Measurements from ENCODE around the gene ACAD10. TPM values are rescaled to one million over a fixed set of nuclear protein-coding genes. Genes with fewer than 3 reads are reported as not detected.

The ACAD10 gene
- total RNA-seq, 1 experiment from 2014 or later, result 29.1 TPM

GRCh38 chr12:111656016-111656415 lies 29.8 kb upstream of the ACAD10 start:
- Mint-ChIP-seq H3K36me3 (peaks cover 54% of the 10 kb centered on the region), H3K4me3 (no peak overlapping the region), H3K4me1 (no peaks in the 10 kb centered on the region), H3K27ac (no peak overlapping the region), H3K27me3 (ENCODE audit: low read depth) (no peaks in the 10 kb centered on the region), H3K9me3 (no peaks in the 10 kb centered on the region)
- DNase-seq (ENCODE audit: low spot score), result no peak
- ATAC-seq, result no peak
- ChIA-PET POLR2A (no interaction called here), CTCF (no interaction called here)
- TF ChIP-seq GABPB1 (CRISPR knock-in tag; IDR thresholded peaks at IDR 0.05), result no peak
- TF ChIP-seq NR3C1 (CRISPR knock-in tag; conservative IDR thresholded peaks at IDR 0.05; ENCODE audit: low read depth), result no peak
- no peak for TF ChIP-seq ATF3 (CRISPR knock-in tag; conservative IDR thresholded peaks at IDR 0.05)
- no peak for TF ChIP-seq EMX1 (CRISPR knock-in tag; IDR thresholded peaks at IDR 0.05)
- TF ChIP-seq CBFB (CRISPR knock-in tag; IDR thresholded peaks at IDR 0.05; ENCODE audit: low read depth), result no peak
- no peak for TF ChIP-seq USF2 (CRISPR knock-in tag; IDR thresholded peaks at IDR 0.05)
- TF ChIP-seq NR2C2 (CRISPR knock-in tag; IDR thresholded peaks at IDR 0.05), result no peak
- TF ChIP-seq NFATC4 (CRISPR knock-in tag; IDR thresholded peaks at IDR 0.05), result no peak

- H3K4me3 Mint-ChIP-seq, result no peak overlapping the region
- POLR2A ChIA-PET, result interaction anchor here (0.6 kb wide), 1 partner anchor 1815 kb away, joined by 3 read pairs; no protein-coding TSS in a partner anchor
- H3K27me3 Mint-ChIP-seq (ENCODE audit: low read depth), result no peaks in the 10 kb centered on the region
- no peaks in the 10 kb centered on the region for H3K4me1 Mint-ChIP-seq
- H3K36me3 Mint-ChIP-seq, result peaks cover 20% of the 10 kb centered on the region
- H3K9me3 Mint-ChIP-seq, result no peaks in the 10 kb centered on the region
- no peak for ATAC-seq
- DNase-seq (ENCODE audit: low spot score), result no peak
- no peak overlapping the region for H3K27ac Mint-ChIP-seq
- CTCF ChIA-PET, result interaction anchor here (1.3 kb wide), 1 partner anchor 22 kb away, joined by 3 read pairs; the partner anchor contains the start of genes ACAD10 and BRAP
- no peak for TF ChIP-seq OVOL2 (CRISPR knock-in tag; IDR thresholded peaks at IDR 0.05; ENCODE audit: borderline replicate concordance)
- no peak for TF ChIP-seq TP53 (CRISPR knock-in tag; IDR thresholded peaks at IDR 0.05)
- TF ChIP-seq ZNF396 (CRISPR knock-in tag; IDR thresholded peaks at IDR 0.05; ENCODE audit: borderline replicate concordance), result no peak
- TF ChIP-seq ZNF281 (CRISPR knock-in tag; IDR thresholded peaks at IDR 0.05), result no peak
- no peak for TF ChIP-seq ELF4 (CRISPR knock-in tag; IDR thresholded peaks at IDR 0.05; ENCODE audit: low read depth)
- TF ChIP-seq ZNF416 (CRISPR knock-in tag; IDR thresholded peaks at IDR 0.05), result no peak
- TF ChIP-seq HMGXB4 (CRISPR knock-in tag; IDR thresholded peaks at IDR 0.05), result no peak
- no peak for TF ChIP-seq AFF4 (CRISPR knock-in tag; IDR thresholded peaks at IDR 0.05; ENCODE audit: borderline replicate concordance)
- no peak for TF ChIP-seq ZNF232 (CRISPR knock-in tag; IDR thresholded peaks at IDR 0.05)
- TF ChIP-seq MAX (CRISPR knock-in tag; IDR thresholded peaks at IDR 0.05), result no peak
- TF ChIP-seq RELA (CRISPR knock-in tag; IDR thresholded peaks at IDR 0.05; ENCODE audit: borderline replicate concordance), result no peak
- no peak for TF ChIP-seq ZNF425 (CRISPR knock-in tag; conservative IDR thresholded peaks at IDR 0.05)
- no peak for TF ChIP-seq JAZF1 (CRISPR knock-in tag; IDR thresholded peaks at IDR 0.05)
- no peak for TF ChIP-seq GRHL2 (CRISPR knock-in tag; IDR thresholded peaks at IDR 0.05; ENCODE audit: insufficient replicate concordance, severe bottlenecking)
- TF ChIP-seq ATF3 (CRISPR knock-in tag; conservative IDR thresholded peaks at IDR 0.05), result no peak
- TF ChIP-seq SMAD4 (CRISPR knock-in tag; IDR thresholded peaks at IDR 0.05), result no peak
These were observed 21.4 kb upstream of the ACAD10 start for GRCh38 chr12:111664499-111664898.
